Measurements from ENCODE around the gene MALRD1. TPM values are rescaled to one million over a fixed set of nuclear protein-coding genes. Genes with fewer than 3 reads are reported as not detected.

MALRD1 gene
- total and polyA plus RNA-seq, 2 experiments from 2014 or later: 0.45 TPM; not detected in 1

DNA sequence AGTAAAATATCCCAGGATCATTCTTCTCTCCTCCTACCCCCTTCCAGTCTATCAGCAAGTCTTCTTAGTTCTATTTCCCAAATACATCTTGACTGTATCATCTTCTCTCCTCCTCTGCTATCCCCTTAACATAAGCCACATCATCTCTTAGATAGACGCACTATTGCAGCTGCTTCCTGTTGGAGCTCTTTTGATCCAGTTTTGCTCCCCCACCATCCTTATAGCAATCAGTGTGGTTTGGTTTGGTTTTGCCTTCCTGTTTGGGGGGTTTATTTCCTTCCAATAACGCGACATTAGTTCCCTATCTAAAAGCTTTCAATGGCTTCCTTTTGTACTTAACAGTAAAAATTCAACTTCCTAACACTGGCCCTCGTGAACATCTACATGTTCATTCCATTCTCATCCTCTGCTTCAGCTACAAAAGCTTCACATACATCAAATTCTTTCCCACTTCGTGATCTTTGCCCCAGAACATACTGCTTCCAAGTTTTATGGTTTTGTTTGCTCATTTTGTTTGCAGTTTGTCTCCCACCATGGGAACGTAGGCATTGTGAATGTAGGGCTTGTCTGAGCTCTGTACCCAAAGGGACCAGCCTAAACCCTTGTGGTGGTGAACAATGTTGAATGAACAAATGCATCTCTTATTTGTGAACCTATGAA lies 734.0 kb downstream of the MALRD1 start:
- no peaks in the 10 kb centered on the region for H3K27me3 ChIP-seq (replicated peaks; ENCODE audit: insufficient read depth)
- no peaks in the 10 kb centered on the region for H3K9me3 ChIP-seq (ENCODE audit: low read depth)
- H3K36me3 ChIP-seq (ENCODE audit: low read depth): no peaks in the 10 kb centered on the region
- no peak overlapping the region for H2AFZ ChIP-seq
- H3K4me3 ChIP-seq: no peak overlapping the region
- no peak overlapping the region for H3K9ac ChIP-seq
- H3K4me1 ChIP-seq (ENCODE audit: insufficient read depth): no peaks in the 10 kb centered on the region
- TF ChIP-seq EZH2phosphoT487 (IDR thresholded peaks at IDR 0.05; ENCODE audit: insufficient read depth, low read depth) (no peak), EZH2 (IDR thresholded peaks at IDR 0.05; ENCODE audit: insufficient read depth, poor library complexity, severe bottlenecking) (no peak)
- H4K20me1 ChIP-seq (ENCODE audit: insufficient read depth): no peaks in the 10 kb centered on the region
- H3K4me2 ChIP-seq (ENCODE audit: unreplicated experiment): no peak overlapping the region
- H3K27ac ChIP-seq: no peak overlapping the region
- H3K9me2 ChIP-seq (ENCODE audit: insufficient read depth): no peaks in the 10 kb centered on the region
- no peaks in the 10 kb centered on the region for H3K79me2 ChIP-seq (ENCODE audit: insufficient read depth)
- no peaks in the 10 kb centered on the region for H3F3A ChIP-seq (ENCODE audit: insufficient read depth)
- 65 to 66% methylated on average over 6 of the region's 6 CpGs for WGBS, 2 experiments (ENCODE audit: low coverage in 1 of 2, low lambda C conversion rate in 2 of 2, missing lambda C conversion rate in 2 of 2)
- in situ Hi-C loops (cut with MboI): loop anchor here (10.0 to 25.0 kb wide), 2 partner anchors 368 to 1095 kb away; no protein-coding TSS in a partner anchor
- no peak for DNase-seq

DNA sequence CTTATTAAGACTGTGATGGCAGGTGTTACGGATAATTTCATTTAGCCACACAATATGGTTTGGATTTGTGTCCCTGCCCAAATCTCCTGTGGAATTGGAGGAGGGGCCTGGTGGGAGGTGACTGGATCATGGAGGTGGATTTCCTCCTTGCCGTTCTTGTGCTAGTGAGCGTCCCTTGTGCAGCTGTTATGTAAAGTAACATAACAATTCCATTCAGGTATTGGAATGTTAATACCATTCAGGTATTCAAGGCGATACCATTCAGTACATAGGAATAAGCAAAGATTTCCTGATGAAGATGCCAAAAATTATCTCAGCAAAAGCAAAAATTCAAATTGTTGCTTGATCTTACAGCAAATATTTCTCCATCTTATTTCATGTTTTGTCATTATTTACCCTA lies 735.1 kb downstream of the MALRD1 start:
- Histone ChIP-seq H3F3A (ENCODE audit: insufficient read depth) (no peaks in the 10 kb centered on the region), H3K4me3 (no peak overlapping the region), H3K4me1 (ENCODE audit: insufficient read depth) (no peaks in the 10 kb centered on the region), H3K27me3 (replicated peaks; ENCODE audit: insufficient read depth) (no peaks in the 10 kb centered on the region), H3K79me2 (ENCODE audit: insufficient read depth) (no peaks in the 10 kb centered on the region), H3K27ac (no peak overlapping the region), H2AFZ (no peak overlapping the region), H3K9me2 (ENCODE audit: insufficient read depth) (no peaks in the 10 kb centered on the region), H3K36me3 (ENCODE audit: low read depth) (no peaks in the 10 kb centered on the region), H3K9ac (no peak overlapping the region), H3K4me2 (ENCODE audit: unreplicated experiment) (no peak overlapping the region), H3K9me3 (ENCODE audit: low read depth) (no peaks in the 10 kb centered on the region), H4K20me1 (ENCODE audit: insufficient read depth) (no peaks in the 10 kb centered on the region)
- TF ChIP-seq EZH2 (IDR thresholded peaks at IDR 0.05; ENCODE audit: insufficient read depth, poor library complexity, severe bottlenecking) (no peak), EZH2phosphoT487 (IDR thresholded peaks at IDR 0.05; ENCODE audit: insufficient read depth, low read depth) (no peak)
- no peak for DNase-seq
- in situ Hi-C loops (cut with MboI): loop anchor here (10.0 to 25.0 kb wide), 2 partner anchors 369 to 1096 kb away; no protein-coding TSS in a partner anchor
- 77 to 79% methylated on average over 4 of the region's 4 CpGs for WGBS, 2 experiments (ENCODE audit: low coverage in 1 of 2, low lambda C conversion rate in 2 of 2, missing lambda C conversion rate in 2 of 2)

Small RNA genes within 50 kb of the gene (small RNA-seq; reads per million reads assigned to genes)
- gene AL354695.1 (ENCODE audit: low read depth, low replicate concordance) (not detected), gene HMGN1P20 (ENCODE audit: low read depth, low replicate concordance) (not detected), gene RF00012 (ENCODE audit: low read depth, low replicate concordance) (not detected), gene RNA5SP303 (ENCODE audit: low read depth, low replicate concordance) (2.2 reads per million, percentile 68 among the genes with 10 or more reads in this experiment)

Data from GM23248 (cell line).